NCI-H748 treated with DMSO at 0.1 percent for 48 hours (cell line): ENCODE results near the gene IGSF9.

Experiments used
- DNase-seq: peaks from one replicate; lab custom pipeline; 2025; lab: John Stamatoyannopoulos, UW

Gene IGSF9

DNA sequence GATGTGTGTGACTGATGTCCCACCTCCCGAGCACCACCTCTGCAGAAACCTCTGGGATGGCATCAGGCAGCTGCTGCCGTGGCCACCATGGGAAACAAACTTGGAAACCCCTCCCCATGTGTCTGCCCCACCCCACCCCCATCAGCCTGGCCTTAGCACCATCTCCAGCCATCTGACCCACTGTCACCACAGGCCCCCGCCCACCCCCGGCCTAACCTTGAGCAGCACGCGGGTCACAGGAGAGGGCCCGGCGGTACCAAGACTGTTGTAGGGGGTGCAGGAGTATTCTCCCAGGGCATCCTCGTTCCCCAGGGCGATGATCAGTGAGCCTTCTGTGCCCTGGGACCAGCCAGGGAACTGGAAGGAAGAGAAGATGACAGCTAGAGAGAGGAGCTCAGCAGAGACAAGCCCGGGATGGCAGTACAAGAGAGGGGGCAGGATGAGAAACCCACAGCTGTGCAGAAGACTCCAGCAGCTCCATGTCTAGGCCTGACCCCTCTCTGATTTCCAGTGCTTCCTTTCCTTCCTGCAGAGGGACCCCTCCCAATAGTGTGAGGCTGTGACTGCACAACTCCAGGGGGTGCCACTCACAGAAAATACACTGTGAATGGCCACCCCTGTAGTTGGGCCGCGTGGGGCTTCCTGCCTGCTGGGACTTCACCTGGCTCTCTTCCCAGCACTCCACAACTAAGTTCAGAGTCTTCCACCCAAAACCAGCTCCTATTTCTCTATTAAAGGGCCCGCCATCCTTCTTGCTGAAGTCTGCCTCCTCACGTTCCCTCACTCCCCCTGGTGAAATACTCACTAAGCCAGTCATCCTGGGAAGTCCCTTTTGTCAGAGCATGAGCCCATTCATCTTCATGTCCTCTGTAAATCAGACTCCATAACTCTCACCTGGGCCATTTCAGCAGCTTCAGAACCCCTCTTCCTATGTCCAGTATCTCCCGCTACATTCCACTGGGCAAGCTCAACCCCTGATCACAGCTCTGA lies 12.8 kb downstream of the IGSF9 start:
- no peak for DNase-seq

DNA sequence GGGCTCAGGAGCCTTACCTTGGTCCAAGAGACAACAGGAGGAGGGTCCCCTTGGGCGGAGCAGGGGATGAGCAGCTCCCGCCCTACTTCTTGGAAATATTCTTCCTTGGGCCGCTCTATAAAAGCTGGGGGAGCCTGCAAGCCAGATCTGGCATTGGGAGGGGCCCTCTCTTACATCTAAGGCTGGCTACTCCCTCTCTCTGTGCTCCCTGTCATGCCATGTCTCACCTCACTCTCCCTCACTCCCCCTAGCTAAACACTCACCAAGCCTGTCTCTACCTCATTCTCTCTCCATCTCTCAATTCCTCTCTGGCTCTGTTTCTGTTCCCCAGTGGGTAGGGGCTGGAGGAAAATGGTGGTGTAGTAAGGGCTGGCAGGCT lies 13.6 kb downstream of the IGSF9 start:
- DNase-seq = no peak

DNA sequence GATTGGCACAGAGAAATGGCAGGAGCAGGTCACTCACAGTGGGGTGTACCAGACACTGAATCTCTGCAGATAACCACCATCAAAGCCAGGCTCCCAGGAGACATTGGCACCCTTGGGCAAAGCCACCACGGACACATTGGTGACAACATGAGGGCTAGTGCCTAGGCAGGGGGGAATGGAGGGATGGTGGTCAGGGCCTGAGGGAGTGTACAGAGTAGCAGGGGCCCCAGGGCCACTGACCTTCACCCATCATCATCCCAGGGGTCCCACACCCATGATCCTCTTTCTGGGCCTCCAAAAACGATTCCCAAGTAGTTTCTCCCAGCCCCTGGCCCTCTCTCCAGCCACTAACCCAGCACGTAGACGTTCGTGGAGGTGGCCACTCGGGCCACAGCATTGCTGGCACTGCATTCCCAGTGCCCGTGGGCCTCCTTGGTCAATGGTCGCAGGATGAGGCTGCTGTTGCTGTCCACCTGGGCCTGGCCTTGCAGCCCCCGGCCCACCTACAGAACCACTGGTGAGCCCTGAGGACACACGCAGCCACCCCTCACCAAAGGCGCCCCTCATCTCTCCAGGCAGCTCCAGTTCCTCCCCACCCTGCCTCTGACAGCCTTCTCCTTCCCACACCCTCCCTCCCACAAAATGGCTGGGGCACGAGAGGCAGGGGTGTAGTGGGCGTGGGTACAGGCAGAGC lies 14.2 kb downstream of the IGSF9 start:
- DNase-seq = no peak

DNA sequence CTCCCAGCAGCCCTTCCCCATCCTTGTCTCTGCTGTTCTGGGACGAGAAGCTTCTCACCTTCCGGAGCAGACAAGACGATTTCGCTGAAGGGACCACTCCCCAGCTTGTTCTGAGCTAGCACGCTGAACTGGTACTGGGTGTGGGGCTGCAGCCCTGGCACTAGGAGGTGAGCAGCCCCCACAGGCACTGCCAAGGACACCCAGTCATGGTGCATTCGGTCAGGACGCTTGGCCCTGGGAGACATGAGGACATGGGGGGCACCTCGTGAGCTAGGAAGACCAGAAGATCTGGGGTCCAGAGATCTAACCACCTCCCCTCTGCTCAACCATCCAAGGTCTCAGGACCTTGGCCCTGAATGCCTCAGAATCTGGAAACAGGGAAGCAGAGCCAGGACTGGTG lies 14.8 kb downstream of the IGSF9 start:
- no peak for DNase-seq

DNA sequence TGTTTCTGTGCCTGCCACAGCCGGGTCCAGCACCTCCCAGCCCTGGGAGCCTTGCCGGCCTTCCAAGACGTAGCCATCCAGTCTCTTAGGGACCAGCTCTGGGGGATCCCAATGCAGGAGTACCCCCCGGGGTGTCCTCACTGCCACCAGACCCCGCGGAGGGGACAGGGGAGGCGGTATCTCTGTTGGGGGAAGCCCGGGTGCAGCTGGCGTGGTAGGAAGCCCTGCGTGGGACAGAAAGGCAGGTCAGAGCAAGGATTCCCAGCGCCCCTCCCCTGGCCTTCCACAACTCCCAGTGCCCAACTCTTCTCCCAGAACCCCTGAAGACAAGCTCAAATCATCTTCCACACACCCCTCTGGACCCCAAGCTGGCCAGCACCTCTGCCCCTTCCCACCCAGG lies 15.2 kb downstream of the IGSF9 start:
- DNase-seq = no peak

DNA sequence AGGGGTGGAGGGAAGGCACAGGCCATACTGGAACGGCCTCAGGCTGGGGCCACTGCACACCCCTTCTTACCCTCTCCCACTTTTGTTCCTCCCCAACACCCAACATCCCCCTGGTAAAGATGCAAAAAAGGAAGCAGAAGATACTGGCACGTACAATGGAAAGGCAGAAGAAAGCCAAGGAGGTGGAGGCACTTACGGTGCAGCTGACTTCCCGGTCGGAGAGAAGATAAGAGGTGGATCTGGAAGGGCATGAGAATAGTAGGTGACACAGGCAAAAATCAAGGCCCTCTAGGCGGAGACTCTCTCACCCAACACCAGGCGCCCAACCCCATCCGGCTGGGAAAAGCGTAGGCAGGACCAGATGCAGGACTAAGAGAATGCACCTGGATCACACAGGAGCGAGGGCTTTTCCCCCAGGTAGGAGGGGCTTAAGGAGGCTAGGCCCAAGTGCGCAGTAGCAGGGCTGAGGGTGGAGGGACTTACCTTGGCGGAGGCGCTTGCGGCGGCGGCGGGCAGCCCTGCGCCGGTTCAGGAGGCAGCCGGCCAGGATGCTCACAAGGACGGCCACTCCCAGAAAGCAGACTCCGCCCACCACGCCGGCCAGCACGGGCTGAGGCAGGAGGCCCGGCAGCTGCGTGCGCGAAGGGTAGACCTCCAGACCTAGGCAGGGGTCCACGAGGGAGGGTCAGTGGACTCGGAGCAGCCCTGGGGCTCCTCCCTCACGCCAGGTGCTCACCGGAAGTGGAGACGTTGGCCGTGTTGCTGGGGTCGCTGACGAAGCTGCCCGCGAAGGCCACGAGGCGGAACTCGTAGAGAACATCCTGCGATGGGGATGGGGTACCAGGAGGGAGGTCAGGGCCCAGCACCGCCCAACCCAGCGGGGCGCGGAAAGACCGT lies 16.0 kb downstream of the IGSF9 start:
- no peak for DNase-seq

DNA sequence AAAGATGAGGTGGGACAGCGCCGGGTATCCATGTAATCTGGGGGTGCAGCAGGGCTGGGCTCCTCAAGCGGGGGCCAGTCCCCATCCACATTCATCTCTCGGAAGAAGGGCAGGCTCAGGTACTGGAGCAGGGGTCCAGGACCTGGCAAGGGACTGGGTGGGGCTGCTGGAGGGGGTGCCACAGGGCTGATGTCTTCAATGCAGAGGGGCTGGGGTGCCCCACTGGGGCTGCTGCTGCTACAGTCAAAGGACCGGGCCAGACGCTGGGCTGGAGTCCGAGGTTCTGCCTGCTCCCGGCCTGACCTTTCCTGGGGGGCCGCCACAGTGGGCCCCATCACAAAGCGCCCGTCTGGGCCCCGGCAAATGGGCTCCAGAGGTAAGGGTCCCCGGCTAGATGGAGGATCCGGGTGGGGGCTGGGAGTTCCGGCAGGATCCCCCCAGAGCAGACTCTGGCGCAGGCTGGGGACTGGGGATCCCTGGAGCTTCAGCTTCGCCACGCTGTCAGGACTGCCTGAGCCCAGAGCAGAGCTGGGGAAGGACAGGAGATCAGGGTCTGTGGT lies 16.8 kb downstream of the IGSF9 start:
- DNase-seq = no peak

DNA sequence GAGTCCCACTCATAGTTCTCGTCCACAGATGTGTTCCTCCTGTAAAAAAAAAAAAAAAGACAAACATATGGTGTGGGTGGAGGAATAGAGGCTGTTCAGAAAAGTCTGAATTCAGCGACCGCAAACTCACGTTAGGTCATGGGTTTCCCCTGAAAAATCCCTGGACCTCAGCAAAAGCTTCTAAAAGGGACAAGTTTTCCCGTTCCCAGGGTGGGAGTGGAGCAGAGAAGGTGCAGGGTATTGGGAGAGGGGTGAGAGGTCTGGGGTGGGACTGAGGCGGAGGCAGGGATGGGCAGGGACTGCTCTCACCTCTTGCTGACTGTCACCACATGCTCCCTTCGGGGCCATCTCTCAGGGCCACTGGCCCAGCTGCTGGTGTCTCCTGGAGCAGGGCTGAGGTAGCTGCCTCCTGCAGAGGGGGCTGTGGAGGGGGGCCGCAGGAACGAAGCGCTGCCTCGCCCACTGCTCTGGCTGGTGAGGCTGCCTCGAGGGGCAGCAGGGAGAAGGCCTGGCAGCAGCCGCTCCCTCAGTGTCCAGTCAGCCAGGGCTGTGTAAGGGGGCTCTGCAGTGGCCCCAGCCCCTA lies 17.5 kb downstream of the IGSF9 start:
- no peak for DNase-seq

DNA sequence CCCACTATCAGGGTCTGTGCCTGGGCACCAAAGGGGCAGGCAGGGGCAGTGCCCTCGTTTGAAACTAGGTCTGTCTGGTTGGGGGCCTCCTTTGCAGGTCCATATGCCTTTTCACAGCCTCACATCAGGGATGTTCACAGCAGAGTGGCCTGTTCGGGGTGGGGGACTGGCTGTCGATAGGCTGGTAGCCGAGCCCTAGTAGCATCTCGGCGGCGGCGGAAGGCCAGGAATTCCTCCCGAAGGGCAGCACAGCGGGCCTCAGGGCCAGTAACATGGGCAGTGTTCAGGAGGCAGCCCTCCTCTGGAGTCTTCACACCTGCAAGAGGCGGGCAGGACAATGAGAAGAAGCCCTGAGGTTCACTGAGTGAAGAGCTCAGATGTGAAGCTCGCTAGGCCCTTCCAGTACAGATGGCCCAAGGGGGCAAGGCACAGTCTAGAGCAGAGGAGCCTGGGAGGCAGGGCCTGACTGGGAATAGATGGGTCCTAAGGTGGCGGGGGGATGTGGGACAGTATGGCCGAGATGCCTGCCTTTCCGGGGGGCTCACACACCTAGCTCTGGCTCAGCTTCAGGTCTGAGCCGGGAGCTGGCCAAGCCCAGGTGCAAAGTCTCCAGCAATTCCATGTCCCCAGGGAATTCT lies 18.1 kb downstream of the IGSF9 start:
- no peak for DNase-seq

DNA sequence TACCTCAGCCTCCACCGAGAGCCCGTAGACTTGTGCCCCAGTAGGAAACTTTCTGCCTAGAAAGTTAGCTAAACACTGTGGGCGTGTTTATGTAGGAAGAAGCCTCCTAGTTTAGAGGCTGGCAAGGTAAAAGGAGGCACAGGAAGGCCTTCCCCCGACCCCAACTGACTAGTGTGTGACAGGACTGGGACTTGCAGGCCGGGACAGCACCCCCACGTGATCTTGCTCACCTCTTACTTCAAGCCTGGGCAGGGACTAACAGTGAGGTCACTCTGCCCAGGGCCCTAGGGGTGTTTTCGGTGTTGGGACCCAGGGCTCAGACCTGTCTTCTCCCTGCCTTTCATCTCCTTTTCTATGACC lies 19.7 kb downstream of the IGSF9 start:
- no peak for DNase-seq

DNA sequence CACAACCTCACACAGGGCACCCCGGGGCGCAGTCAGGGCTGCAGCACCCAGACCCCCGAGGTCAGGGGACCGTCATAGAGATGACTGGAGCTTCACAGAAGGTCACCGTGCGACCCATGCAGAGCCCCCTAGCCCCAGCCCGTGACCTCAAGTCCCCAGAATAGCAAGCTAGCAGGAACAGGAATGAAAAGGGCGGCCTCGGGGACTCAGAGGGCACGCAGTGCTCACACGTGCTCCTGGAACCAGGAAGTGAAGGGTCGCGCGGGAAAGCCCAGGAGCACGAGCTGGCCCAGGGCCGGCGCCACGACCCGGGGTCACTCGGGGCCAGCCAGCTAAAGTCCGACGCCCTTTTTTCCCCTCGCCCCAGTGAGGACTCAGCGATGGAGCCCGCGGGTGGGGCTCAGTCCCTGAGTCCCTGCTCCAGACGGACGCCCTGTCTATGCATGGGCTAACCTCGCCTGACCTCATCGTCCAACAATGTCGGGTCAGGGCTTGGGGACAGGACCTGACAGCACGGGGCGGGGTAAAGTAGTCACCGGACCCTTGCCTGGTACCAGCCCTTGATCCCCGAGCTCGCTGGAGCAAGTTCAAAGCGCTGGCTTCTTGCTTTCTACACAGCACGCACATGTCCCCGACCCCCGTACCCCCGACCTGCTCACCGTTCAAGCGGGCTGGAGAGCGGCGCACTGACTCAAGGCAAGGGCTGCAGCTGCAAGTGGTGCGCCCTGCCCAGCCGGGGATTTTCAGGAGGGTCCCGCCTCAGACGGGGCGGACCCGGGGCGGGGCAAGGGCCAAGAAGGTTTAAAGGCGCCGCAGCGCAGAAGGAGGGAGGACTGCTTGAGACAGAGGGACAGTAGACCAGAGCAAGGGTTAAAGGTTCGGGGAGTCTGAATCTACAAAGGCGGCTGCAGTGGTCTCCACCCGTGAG lies 20.4 kb downstream of the IGSF9 start, which contains the start of gene TAGLN2:
Gene TAGLN2 (minus strand): TSS at position 717 of the 928 bp plus-strand sequence. CDS start 4,998 bp downstream, outside the sequence.
- DNase-seq = peak; percentile 17

DNA sequence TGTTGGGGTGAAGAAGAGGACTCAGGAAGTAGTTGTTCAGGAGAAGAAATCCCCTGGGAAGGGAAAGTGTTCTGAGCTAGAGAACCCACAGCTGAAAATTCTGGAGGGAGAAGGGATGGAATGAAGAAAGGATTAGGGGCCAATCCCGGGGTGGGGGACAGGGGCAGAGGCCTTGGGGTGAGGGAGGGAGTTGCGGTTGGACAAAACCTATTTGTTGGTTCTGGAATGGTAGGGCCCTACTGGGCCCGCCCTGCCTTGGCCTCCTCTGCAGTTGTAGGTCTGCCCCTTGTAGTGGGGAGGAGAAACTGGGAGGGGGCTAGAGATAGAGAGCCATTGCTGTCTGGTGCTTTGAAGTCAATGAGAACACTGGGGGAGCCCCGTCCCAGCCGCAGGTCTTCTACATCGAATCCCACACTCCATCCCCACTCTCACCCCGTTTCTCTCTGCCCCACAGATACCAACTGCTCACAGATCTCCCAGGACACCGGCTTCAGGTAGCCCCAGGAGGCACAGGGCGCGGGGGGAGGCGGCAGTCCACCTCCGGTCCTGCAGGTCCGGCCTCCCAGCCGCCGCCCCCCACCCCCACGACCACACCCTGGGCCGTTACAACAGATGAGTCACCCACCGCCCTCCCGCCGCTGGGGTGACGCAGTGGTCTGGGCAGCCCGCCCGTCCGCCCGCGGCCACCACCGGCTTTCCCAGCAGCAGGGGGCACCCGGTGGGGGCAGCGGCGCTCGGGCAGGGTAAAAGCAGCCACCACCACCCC lies 21.2 kb downstream of the IGSF9 start:
- DNase-seq = peak; percentile 45

DNA sequence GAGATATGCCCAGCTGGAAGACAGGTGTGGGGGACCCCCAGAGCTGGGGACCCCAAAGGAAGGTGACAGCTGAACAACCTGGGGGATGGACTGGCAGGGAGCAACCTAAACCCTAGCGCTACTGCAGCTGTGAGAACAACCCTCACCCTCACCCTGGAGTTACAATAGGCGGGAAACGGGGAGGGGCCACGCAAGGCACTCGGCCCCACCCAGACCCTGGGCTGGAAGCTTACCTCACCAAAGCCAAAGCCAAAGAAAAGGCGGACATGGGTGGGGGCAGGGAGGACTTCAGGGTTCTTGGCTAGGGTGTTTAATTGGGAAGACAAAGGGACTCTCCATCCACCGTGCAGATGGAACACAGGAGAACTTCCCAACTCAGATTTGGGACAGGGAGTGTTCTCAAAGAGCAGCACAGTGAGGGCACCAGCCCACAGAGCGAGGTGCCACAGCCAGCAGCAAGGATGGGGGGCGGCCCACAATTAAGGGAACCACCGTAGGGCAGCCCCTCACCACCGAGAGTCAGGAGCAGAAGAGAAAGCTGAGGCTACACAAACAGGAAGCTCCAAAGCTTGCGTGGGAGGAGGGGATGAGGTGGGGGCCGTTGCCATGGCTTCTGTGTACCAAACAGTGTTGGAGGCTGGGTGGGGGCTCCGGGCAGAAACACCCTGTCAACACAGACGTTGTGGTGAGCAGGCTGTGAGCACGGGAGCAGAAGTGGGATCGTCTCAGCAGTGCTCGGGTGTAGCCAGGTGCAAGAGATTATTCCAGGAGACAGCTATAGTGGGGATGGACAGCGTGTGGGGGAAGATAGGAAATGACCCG lies 22.0 kb downstream of the IGSF9 start:
- DNase-seq = peak; percentile 93

DNA sequence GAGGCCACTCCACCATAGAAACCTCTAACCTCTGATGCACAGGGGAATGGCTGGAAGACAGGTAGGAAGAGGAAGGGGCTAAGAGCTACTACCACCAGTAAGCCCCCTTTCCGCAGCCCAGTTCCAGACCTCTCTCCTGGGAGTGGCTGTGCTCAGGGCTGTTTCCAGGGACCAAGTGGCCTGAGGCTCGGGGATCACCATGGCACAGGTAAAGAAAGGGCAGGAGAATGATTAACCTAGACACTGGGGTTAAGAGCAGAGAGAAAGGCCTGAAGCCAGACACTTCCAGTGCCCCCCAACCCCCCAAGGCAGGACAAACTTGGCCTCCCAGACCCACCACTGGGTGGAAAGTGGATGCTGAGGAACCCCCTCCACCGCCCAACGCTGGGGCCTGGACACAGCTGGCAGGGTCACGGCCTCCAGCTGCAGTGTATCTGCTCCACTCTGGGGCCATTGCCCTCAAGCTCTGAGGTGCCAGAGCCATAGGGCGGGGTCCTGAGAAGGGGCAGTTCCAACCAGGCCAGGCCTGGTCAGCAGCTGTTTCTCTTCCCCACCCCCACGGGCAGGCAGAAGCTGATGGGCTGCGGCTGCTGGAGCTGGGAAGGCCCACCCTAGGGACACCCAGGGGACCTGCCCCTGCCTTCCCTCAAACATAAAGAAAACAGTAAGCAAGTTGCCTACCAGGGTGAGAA lies 22.8 kb downstream of the IGSF9 start:
- DNase-seq = no peak

DNA sequence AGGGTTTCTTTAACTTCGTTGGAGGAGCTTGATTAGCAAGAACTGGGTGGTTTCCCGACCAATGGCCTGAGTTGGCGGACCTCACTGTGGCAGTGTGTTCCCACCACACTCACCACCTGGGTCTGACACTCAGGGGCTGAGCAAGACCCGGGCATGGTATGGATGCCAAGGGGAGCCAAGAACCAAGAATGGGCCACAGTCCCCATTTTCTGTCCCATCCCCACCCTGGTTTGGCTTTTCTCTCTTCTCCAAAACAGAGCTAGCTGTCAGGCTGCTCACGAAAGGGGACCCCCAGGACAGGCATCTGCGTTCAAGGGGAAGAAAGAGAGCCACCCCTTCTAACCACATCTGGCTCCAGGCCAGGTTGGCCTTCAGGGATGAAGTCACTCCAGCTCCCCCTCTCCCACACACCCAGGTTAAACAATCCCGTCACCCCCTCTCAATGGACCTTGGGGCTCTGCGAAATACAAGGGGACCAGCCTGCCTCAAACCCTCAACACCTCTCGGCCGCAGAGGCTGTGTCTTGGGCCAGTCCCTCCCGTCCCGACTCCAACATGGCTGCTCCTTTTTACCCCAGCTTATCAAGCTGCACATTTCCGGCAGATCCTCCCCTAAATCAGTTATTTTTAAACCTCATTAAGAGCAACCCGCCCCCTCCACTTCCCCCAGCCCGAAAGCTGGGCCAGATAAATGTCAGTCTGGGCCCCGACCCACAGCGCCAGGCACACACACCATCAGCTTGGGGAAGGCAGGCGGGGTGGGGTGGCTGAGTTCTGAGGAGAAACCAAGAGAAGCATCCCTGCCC lies 23.5 kb downstream of the IGSF9 start:
- DNase-seq = no peak

DNA sequence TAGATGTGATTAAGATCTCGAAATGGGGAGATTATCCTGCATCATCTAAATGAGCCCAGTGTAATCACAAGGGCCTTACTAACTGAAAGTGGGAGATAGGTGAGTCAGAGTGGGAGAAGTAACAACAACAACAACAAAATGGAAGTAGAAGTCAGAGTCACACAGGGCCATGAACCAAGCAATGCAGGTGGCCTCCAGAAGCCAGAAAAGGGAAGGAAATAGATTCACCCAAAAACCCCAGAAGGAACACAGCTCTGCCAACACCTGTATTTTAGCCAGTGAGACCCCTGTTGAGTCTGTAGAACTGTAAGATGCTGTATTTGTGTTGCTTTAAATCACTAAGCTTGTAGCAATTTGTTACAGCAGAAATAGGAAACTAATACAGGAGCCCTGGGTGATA lies 24.2 kb downstream of the IGSF9 start:
- DNase-seq = no peak

DNA sequence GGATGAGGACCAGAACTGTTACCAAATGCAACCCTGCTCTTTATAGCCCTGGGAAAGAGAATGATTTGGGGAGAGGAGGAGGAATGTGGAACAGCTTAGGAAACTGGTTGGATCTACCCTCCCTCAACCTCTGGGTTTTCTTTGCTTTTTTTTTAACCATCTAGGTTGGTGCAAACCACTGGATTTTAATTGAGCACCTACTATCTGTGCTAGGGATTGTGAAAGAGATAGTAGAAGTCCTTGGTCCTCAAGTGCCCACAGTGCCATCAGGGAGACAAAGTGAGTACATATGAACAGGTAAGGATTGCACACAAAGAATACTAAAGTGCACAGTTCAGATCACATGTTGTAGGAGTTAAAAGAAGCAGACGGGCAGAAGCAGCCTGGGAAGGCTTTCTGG lies 24.8 kb downstream of the IGSF9 start:
- DNase-seq = no peak
